Keratinocyte (primary cell): ENCODE measurements around the gene SWAP70. TPM values are rescaled to one million over a fixed set of nuclear protein-coding genes. Genes with fewer than 3 reads are reported as not detected.

Experiments used
- DNase-seq: peaks from one replicate; pipeline ENCODE4 v3.0.0-alpha.2; 2011; ENCODE audit warnings: low read depth, missing footprints, low spot score
- FAIRE-seq: peaks from 2 replicates; lab custom pipeline; 2011; peaks lifted over from hg19 to GRCh38; lab: Jason Lieb, UNC
- H2AFZ ChIP-seq: 2 replicates; pipeline ENCODE4 v1.6.0; 2012; ENCODE audit warnings: low read length, control low read depth, inconsistent platforms; ENCODE audit not compliant: control insufficient read depth
- H3K27ac ChIP-seq: 2 replicates; pipeline ENCODE4 v1.5.1; 2011; ENCODE audit warnings: low read length; ENCODE audit not compliant: control insufficient read depth, insufficient read depth
- H3K27me3 ChIP-seq: 3 replicates; pipeline ENCODE4 v1.6.0; 2011; ENCODE audit warnings: low read length; ENCODE audit not compliant: control insufficient read depth, insufficient read depth; ENCODE audit errors: extremely low read depth
- H3K36me3 ChIP-seq, 2 experiments: 2 replicates in 1 of 2; 3 replicates in 1 of 2; pipeline ENCODE4 v1.5.1; 2011; ENCODE audit warnings: low read length in 2 of 2, mild to moderate bottlenecking in 1 of 2; ENCODE audit not compliant: control insufficient read depth in 2 of 2, insufficient read depth in 2 of 2; ENCODE audit errors: extremely low read depth in 1 of 2
- H3K4me1 ChIP-seq: 3 replicates; pipeline ENCODE4 v1.5.1; 2011; ENCODE audit warnings: low read length; ENCODE audit not compliant: control insufficient read depth, insufficient read depth; ENCODE audit errors: extremely low read depth
- H3K4me2 ChIP-seq: 3 replicates; pipeline ENCODE4 v1.6.0; 2011; ENCODE audit warnings: low read depth, low read length; ENCODE audit not compliant: control insufficient read depth, insufficient read depth; ENCODE audit errors: extremely low read depth
- H3K4me3 ChIP-seq, 3 experiments: fragments of 200-600 bp in 1 of 3; sonication (generic) in 1 of 3; 2 replicates in 2 of 3; 3 replicates in 1 of 3; pipeline ENCODE4 v1.5.1; 2011 to 2016; ENCODE audit warnings: low read length in 3 of 3, mild to moderate bottlenecking in 3 of 3, control low read depth in 2 of 3, inconsistent platforms in 1 of 3, low read depth in 1 of 3, mixed read lengths in 1 of 3, mixed run types in 1 of 3, moderate library complexity in 1 of 3; ENCODE audit not compliant: control insufficient read depth in 2 of 3, insufficient read depth in 2 of 3; ENCODE audit errors: extremely low read depth in 1 of 3
- H3K79me2 ChIP-seq: 2 replicates; pipeline ENCODE4 v1.6.0; 2012; ENCODE audit warnings: low read length; ENCODE audit not compliant: control insufficient read depth, insufficient read depth
- H3K9ac ChIP-seq: 3 replicates; pipeline ENCODE4 v1.6.0; 2011; ENCODE audit warnings: low read length; ENCODE audit not compliant: control insufficient read depth, insufficient read depth; ENCODE audit errors: extremely low read depth
- H3K9me1 ChIP-seq: 3 replicates; pipeline ENCODE4 v1.6.0; 2011; ENCODE audit warnings: low read length; ENCODE audit not compliant: control insufficient read depth, insufficient read depth; ENCODE audit errors: extremely low read depth
- H3K9me3 ChIP-seq: 2 replicates; pipeline ENCODE4 v1.5.1; 2012; ENCODE audit warnings: low read depth, low read length; ENCODE audit not compliant: control insufficient read depth
- H4K20me1 ChIP-seq: 3 replicates; pipeline ENCODE4 v1.6.0; 2011; ENCODE audit warnings: low read length; ENCODE audit not compliant: control insufficient read depth, insufficient read depth; ENCODE audit errors: extremely low read depth
- CTCF ChIP-seq, 3 experiments: IDR thresholded peaks in 1 of 3; conservative IDR thresholded peaks in 1 of 3; optimal IDR thresholded peaks in 1 of 3; 2 replicates in 2 of 3; 3 replicates in 1 of 3; pipeline versions ENCODE3 to v1.5.1; 2011; ENCODE audit warnings: low read length in 3 of 3, mild to moderate bottlenecking in 3 of 3, moderate library complexity in 2 of 3, control low read depth in 1 of 3, inconsistent platforms in 1 of 3; ENCODE audit not compliant: insufficient read depth in 2 of 3; ENCODE audit errors: extremely low read depth in 1 of 3
- EZH2 ChIP-seq: IDR thresholded peaks from one replicate; pipeline ENCODE4 v1.6.1; 2012; ENCODE audit warnings: inconsistent platforms, mild to moderate bottlenecking, low read length, moderate library complexity
- dilution Hi-C: fragments of 300-500 bp; cut with MboI; formaldehyde crosslinking; loops from one replicate; pipeline ENCODE4 v1.7.0; 2020; ENCODE audit warnings: low sequenced_read_pairs; ENCODE audit not compliant: extremely low pct_ligation_motif_present
- polyA plus RNA-seq, 5 experiments: library from polyadenylated mRNA; depleted of rRNA in 3 of 5; stranded (reverse) in 3 of 5; stranded (forward) in 1 of 5; unstranded in 1 of 5; fragments of >200 nt; gene quantifications; 1 replicate in 1 of 5; 2 replicates in 3 of 5; 3 replicates in 1 of 5; pipeline versions ENCODE4 v1.2.1 to v1.2.3, GENCODE V29; 2011 to 2012; ENCODE audit warnings: missing spikeins in 2 of 5, low read depth in 1 of 5, low replicate concordance in 1 of 5

The SWAP70 gene
- polyA plus RNA-seq, 1 donor (not counting 4 experiments of a cell fraction or from before 2014, with no cell fraction given), result 28.5 TPM

GRCh38 chr11:9771071-9771511 is 107.2 kb downstream of the SWAP70 start:
- H3K4me2 ChIP-seq, result no peak overlapping the region
- TF ChIP-seq EZH2 (no peak), CTCF (optimal IDR thresholded peaks at IDR 0.05 in 1 of 3, IDR thresholded peaks at IDR 0.05 in 1 of 3, conservative IDR thresholded peaks at IDR 0.05 in 1 of 3; ENCODE audit: extremely low read depth in 1 of 3, insufficient read depth in 2 of 3, low read length in 3 of 3) (no peak)
- H4K20me1 ChIP-seq, result no peaks in the 10 kb centered on the region
- no peak overlapping the region for H3K4me3 ChIP-seq
- FAIRE-seq (no peak), DNase-seq (no peak)
- H3K27ac ChIP-seq, result no peak overlapping the region
- dilution Hi-C loops, result no loop called here
- H3K79me2 ChIP-seq, result no peaks in the 10 kb centered on the region
- H3K36me3 ChIP-seq, result no peaks in the 10 kb centered on the region
- H3K4me1 ChIP-seq, result peaks cover 14% of the 10 kb centered on the region
- H3K9me3 ChIP-seq, result no peaks in the 10 kb centered on the region
- H2AFZ ChIP-seq, result no peak overlapping the region
- no peak overlapping the region for H3K9ac ChIP-seq
- H3K9me1 ChIP-seq, result no peaks in the 10 kb centered on the region
- H3K27me3 ChIP-seq, result no peaks in the 10 kb centered on the region

- H3K27ac ChIP-seq, result no peak overlapping the region
These were observed 108.3 kb downstream of the SWAP70 start for GRCh38 chr11:9772218-9772617.

More at GRCh38 chr11:9772218-9772617, 108.3 kb downstream of the SWAP70 start:
- dilution Hi-C loops, result no loop called here
- Histone ChIP-seq H2AFZ (no peak overlapping the region), H3K9me1 (no peaks in the 10 kb centered on the region), H3K36me3 (no peaks in the 10 kb centered on the region), H4K20me1 (no peaks in the 10 kb centered on the region), H3K9me3 (no peaks in the 10 kb centered on the region), H3K4me1 (peaks cover 11% of the 10 kb centered on the region), H3K4me2 (no peak overlapping the region), H3K9ac (no peak overlapping the region), H3K79me2 (no peaks in the 10 kb centered on the region), H3K27me3 (no peaks in the 10 kb centered on the region), H3K4me3 (no peak overlapping the region)
- DNase-seq (no peak), FAIRE-seq (no peak)
- TF ChIP-seq CTCF (optimal IDR thresholded peaks at IDR 0.05 in 1 of 3, IDR thresholded peaks at IDR 0.05 in 1 of 3, conservative IDR thresholded peaks at IDR 0.05 in 1 of 3; ENCODE audit: extremely low read depth in 1 of 3, insufficient read depth in 2 of 3, low read length in 3 of 3) (no peak), EZH2 (no peak)
